Nephron (organoid): ENCODE results near the gene TGM3.

Experiments used
- H3K27ac Mint-ChIP-seq, 3 experiments: 2 replicates each; pipeline ENCODE4 v1.8.0; 2020; ENCODE audit warnings: mixed read lengths in 3 of 3, mild to moderate bottlenecking in 2 of 3, moderate library complexity in 1 of 3
- H3K27me3 Mint-ChIP-seq: 2 replicates; pipeline ENCODE4 v1.8.0; 2021; ENCODE audit warnings: low read depth, mild to moderate bottlenecking, moderate library complexity, mixed read lengths
- H3K36me3 Mint-ChIP-seq: 2 replicates; pipeline ENCODE4 v1.8.0; 2020; ENCODE audit warnings: low read depth, mixed read lengths
- H3K4me1 Mint-ChIP-seq: 2 replicates; pipeline ENCODE4 v1.8.0; 2020; ENCODE audit warnings: mixed read lengths
- H3K4me3 Mint-ChIP-seq, 3 experiments: 2 replicates each; pipeline ENCODE4 v1.8.0; 2020; ENCODE audit warnings: mild to moderate bottlenecking in 3 of 3, mixed read lengths in 3 of 3, moderate library complexity in 2 of 3
- H3K9me3 Mint-ChIP-seq: 2 replicates; pipeline ENCODE4 v1.8.0; 2020; ENCODE audit warnings: mixed read lengths
- TF ChIP-seq, protein P1 (sequence below), 3 experiments: fragments of 200-600 bp; sonication (generic); IDR thresholded peaks; one replicate each; pipeline ENCODE4 v1.5.0; 2021; ENCODE audit warnings: antibody characterized with exemption in 3 of 3; ENCODE audit not compliant: unreplicated experiment in 3 of 3

TGM3 gene, protein sequence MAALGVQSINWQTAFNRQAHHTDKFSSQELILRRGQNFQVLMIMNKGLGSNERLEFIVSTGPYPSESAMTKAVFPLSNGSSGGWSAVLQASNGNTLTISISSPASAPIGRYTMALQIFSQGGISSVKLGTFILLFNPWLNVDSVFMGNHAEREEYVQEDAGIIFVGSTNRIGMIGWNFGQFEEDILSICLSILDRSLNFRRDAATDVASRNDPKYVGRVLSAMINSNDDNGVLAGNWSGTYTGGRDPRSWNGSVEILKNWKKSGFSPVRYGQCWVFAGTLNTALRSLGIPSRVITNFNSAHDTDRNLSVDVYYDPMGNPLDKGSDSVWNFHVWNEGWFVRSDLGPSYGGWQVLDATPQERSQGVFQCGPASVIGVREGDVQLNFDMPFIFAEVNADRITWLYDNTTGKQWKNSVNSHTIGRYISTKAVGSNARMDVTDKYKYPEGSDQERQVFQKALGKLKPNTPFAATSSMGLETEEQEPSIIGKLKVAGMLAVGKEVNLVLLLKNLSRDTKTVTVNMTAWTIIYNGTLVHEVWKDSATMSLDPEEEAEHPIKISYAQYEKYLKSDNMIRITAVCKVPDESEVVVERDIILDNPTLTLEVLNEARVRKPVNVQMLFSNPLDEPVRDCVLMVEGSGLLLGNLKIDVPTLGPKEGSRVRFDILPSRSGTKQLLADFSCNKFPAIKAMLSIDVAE

DNA sequence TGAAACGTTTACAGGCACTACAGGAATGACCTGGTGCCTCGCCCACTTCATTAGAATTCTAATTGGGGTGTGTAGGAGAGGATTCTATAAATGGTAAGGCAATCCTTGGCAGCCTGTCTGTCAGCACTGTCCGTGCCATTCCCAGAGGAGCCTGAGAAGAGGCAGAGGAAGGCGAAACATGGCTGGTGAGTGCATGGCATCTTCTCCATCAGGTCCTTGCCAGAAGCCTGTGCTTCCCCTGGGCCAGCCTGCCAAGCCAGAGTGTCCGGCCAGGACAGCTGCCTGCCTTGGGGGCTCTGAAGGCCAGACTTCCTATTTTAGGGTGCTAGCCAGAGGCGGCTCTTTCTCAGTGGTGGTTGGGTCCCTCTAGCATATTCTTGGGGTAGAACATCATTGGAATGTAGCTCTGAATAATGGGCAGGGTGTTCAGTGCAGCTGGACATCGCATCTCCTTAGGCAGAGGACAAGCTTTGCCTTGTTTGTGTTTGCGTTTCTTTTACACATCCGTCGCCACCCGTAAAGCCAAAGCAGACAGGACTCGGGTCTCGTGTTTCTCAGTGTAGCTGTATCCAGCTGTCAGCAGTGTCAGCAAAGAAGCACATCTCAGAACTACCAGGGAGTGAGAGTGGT is at the start of gene TGM3:
TSS of gene TGM3 (plus strand) at position 116 of the 630 bp plus-strand sequence. CDS start at position 179, 63 bp downstream.
- Mint-ChIP-seq H3K27ac (peak within 1 kb of the TSS in 1 of 3 experiments; percentile 39), H3K27me3 (peaks cover 11% of the 10 kb centered on the region), H3K36me3 (no peaks in the 10 kb centered on the region), H3K9me3 (no peaks in the 10 kb centered on the region), H3K4me1 (peaks cover 39% of the 10 kb centered on the region), H3K4me3 (no peak within 1 kb of the TSS)
- TF ChIP-seq, protein P1, sequence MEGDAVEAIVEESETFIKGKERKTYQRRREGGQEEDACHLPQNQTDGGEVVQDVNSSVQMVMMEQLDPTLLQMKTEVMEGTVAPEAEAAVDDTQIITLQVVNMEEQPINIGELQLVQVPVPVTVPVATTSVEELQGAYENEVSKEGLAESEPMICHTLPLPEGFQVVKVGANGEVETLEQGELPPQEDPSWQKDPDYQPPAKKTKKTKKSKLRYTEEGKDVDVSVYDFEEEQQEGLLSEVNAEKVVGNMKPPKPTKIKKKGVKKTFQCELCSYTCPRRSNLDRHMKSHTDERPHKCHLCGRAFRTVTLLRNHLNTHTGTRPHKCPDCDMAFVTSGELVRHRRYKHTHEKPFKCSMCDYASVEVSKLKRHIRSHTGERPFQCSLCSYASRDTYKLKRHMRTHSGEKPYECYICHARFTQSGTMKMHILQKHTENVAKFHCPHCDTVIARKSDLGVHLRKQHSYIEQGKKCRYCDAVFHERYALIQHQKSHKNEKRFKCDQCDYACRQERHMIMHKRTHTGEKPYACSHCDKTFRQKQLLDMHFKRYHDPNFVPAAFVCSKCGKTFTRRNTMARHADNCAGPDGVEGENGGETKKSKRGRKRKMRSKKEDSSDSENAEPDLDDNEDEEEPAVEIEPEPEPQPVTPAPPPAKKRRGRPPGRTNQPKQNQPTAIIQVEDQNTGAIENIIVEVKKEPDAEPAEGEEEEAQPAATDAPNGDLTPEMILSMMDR (IDR thresholded peaks at IDR 0.05; ENCODE audit: unreplicated experiment in 3 of 3) = no peak

DNA sequence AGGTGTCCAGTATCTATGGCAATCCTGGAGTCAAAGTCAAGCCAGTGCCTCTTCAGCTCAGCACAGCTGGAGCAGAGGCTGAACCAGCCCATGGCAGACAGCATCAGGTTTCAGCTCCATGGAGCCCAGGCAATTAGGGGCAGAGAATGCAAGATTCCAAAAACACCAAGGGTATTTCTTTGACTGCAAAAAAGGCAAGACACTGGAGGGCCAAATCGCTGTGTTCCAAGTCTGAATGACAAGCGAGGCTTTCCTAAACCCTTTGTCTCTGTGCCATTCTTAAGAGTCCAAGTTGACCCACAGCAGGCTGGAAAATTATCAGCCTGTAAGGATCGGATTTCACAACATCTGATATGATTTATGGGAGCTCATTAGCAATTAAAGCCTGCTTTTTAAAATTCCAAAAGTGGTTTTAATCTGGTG is 49.7 kb upstream of the TGM3 start:
- peaks cover 17% of the 10 kb centered on the region for H3K4me1 Mint-ChIP-seq
- no peaks in the 10 kb centered on the region for H3K36me3 Mint-ChIP-seq
- H3K27me3 Mint-ChIP-seq = peaks cover 18% of the 10 kb centered on the region
- H3K27ac Mint-ChIP-seq = peak overlapping the region in 2 of 3 experiments; percentile 49 to 76
- H3K4me3 Mint-ChIP-seq = no peak overlapping the region
- H3K9me3 Mint-ChIP-seq = no peaks in the 10 kb centered on the region
- TF ChIP-seq, protein P1 (IDR thresholded peaks at IDR 0.05; ENCODE audit: unreplicated experiment in 3 of 3) = no peak

DNA sequence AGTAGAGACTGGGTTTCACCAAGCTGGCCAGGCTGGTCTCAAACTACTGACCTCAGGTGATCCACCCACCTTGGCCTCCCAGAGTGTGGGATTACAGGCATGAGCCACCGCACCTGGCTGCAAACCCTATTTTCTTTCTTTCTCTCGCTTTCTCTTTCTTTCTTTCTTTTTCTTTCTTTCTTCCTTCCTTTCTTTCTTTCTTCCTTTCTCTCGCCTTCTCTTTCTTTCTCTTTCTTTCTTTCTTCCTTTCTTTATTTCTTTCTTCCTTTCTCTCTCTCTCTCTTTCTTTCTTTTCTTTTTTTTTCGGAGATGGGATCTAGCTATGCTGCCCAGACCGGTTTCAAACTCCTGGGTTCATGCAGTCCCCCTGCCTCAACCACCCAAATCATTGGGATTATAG is 47.0 kb upstream of the TGM3 start:
- H3K4me1 Mint-ChIP-seq = peaks cover 17% of the 10 kb centered on the region
- H3K9me3 Mint-ChIP-seq = no peaks in the 10 kb centered on the region
- no peaks in the 10 kb centered on the region for H3K36me3 Mint-ChIP-seq
- no peak overlapping the region for H3K27ac Mint-ChIP-seq
- TF ChIP-seq, protein P1 (IDR thresholded peaks at IDR 0.05; ENCODE audit: unreplicated experiment in 3 of 3) = no peak
- no peak overlapping the region for H3K4me3 Mint-ChIP-seq
- H3K27me3 Mint-ChIP-seq = peaks cover 17% of the 10 kb centered on the region

DNA sequence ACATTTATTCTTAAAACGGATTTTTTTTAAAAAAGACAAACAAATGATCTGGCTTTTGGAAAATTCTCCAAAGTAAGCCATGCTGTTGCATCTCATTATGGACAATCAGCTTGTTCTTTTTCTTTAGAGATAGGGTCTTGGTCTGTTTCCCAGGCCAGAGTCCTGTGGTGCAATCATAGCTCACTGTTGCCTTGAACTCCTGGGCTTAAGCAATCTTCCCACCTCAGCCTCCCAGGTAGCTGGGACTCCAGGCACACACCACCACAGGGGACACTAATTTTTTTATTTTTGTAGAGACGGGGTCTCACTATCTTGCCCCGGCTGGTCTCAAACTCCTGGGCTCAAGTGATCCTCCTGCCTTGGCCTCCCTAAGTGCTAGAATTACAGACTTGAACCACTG is 45.9 kb upstream of the TGM3 start:
- no peak overlapping the region for H3K27ac Mint-ChIP-seq
- H3K27me3 Mint-ChIP-seq = peaks cover 12% of the 10 kb centered on the region
- peaks cover 17% of the 10 kb centered on the region for H3K4me1 Mint-ChIP-seq
- H3K4me3 Mint-ChIP-seq = no peak overlapping the region
- H3K36me3 Mint-ChIP-seq = no peaks in the 10 kb centered on the region
- H3K9me3 Mint-ChIP-seq = no peaks in the 10 kb centered on the region
- TF ChIP-seq, protein P1 (IDR thresholded peaks at IDR 0.05; ENCODE audit: unreplicated experiment in 3 of 3) = no peak

DNA sequence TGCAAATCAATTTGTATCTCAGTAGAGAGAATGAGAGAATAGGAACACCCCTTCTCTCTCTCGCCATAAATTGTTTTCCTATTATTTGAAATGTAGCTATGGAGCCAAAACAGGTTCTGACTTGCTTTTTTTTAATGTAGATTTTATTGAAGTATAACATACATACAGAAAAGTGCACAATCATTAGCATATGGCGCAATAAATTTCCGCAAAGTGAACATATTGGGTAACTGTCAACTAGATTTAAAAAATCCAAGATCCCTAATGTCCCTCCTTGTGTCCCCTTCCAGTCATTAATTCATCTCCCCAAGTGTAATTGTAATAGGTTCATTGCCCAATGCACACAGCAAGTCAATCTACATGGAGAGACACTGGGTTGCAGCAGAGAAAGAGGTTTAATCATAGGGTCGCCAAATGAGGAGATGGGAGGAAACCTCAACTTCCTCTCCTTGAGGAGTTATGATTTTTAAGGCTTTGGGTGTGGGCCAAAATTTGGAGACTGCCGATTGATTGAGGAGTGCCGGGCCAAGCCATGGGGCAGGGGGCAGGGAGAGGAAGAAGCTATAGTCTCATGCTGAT is 43.3 kb upstream of the TGM3 start:
- Mint-ChIP-seq H3K36me3 (no peaks in the 10 kb centered on the region), H3K4me1 (peaks cover 1% of the 10 kb centered on the region), H3K27me3 (peaks cover 12% of the 10 kb centered on the region), H3K27ac (no peak overlapping the region), H3K9me3 (no peaks in the 10 kb centered on the region), H3K4me3 (no peak overlapping the region)
- TF ChIP-seq, protein P1 (IDR thresholded peaks at IDR 0.05; ENCODE audit: unreplicated experiment in 3 of 3) = no peak
